Gastrocnemius medialis (tissue), 4 donors: Measurements from ENCODE around the gene REXO1.

Experiments
- POLR2A ChIP-seq, 2 donors: fragments of 450-650 bp; IDR thresholded peaks; one replicate each; pipeline ENCODE4 v1.6.1; 2017; ENCODE audit warnings: antibody characterized with exemption in 2 of 2, mild to moderate bottlenecking in 2 of 2, moderate library complexity in 2 of 2
- TF ChIP-seq, protein P1 (sequence below), 5 experiments: fragments of 450-650 bp in 3 of 5; fragments of 200-600 bp in 2 of 5; sonication (generic) in 2 of 5; IDR thresholded peaks in 4 of 5; conservative IDR thresholded peaks in 1 of 5; 1 replicate in 4 of 5; 2 replicates in 1 of 5; pipeline ENCODE4 v1.5.1; 2016 to 2019; ENCODE audit warnings: antibody characterized with exemption in 5 of 5, mild to moderate bottlenecking in 3 of 5, moderate library complexity in 3 of 5

DNA sequence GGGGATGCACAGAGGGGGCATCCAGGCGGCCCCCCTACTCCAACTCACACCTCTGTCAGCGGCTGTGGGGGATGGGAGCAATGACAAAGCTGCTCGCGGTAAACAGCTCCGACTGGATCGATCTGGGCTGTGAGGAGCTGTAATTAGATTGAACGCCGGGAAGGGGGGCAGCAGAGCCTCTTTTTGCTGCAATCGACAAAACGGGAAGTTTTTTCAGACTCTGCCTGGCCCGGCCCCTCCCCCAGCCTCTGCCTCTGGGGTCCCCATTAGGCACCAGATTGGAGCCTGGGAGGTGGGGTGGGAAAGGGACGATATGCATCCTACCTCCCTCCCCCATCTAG lies 78.7 kb downstream of the REXO1 start:
- TF ChIP-seq, protein P1, sequence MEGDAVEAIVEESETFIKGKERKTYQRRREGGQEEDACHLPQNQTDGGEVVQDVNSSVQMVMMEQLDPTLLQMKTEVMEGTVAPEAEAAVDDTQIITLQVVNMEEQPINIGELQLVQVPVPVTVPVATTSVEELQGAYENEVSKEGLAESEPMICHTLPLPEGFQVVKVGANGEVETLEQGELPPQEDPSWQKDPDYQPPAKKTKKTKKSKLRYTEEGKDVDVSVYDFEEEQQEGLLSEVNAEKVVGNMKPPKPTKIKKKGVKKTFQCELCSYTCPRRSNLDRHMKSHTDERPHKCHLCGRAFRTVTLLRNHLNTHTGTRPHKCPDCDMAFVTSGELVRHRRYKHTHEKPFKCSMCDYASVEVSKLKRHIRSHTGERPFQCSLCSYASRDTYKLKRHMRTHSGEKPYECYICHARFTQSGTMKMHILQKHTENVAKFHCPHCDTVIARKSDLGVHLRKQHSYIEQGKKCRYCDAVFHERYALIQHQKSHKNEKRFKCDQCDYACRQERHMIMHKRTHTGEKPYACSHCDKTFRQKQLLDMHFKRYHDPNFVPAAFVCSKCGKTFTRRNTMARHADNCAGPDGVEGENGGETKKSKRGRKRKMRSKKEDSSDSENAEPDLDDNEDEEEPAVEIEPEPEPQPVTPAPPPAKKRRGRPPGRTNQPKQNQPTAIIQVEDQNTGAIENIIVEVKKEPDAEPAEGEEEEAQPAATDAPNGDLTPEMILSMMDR (IDR thresholded peaks at IDR 0.05 in 4 of 5, conservative IDR thresholded peaks at IDR 0.05 in 1 of 5), result no peak
- TF ChIP-seq POLR2A (IDR thresholded peaks at IDR 0.05), result no peak
